B cell (primary cell): ENCODE measurements around the gene SFSWAP. TPM values are rescaled to one million over a fixed set of nuclear protein-coding genes. Genes with fewer than 3 reads are reported as not detected.
A peak's percentile ranks its signal among the peaks of the same experiment; 100 is the strongest.

Source experiments
- ATAC-seq: fragments of 200-7000 bp; cut with Tn5 transposase; one replicate; pipeline ENCODE4 v1.10.0; 2021; ENCODE audit warnings: low read depth, mild to moderate bottlenecking, moderate number of reproducible peaks, moderate library complexity
- CTCF ChIA-PET: fragments of 350-600 bp; sonication (Branson Sonifier 250); formaldehyde crosslinking; loops from one replicate; lab custom pipeline; 2021; ENCODE audit warnings: antibody characterized with exemption, inconsistent platforms; lab: Charles Lee
- POLR2A ChIA-PET: fragments of 350-600 bp; sonication (Branson Sonifier 250); formaldehyde crosslinking; loops from one replicate; lab custom pipeline; 2021; ENCODE audit warnings: antibody characterized with exemption; lab: Charles Lee
- DNase-seq: peaks from one replicate; pipeline ENCODE4 v3.0.0; 2013
- H2AFZ ChIP-seq: 2 replicates; pipeline ENCODE4 v1.6.1; 2012; ENCODE audit warnings: mild to moderate bottlenecking, low read depth, low read length; ENCODE audit not compliant: insufficient read depth, poor library complexity, severe bottlenecking
- H3K27ac ChIP-seq, 2 donors: 1 replicate in 1 of 2; 2 replicates in 1 of 2; pipeline ENCODE4 v1.5.1; 2012 to 2013; ENCODE audit warnings: low read length in 2 of 2, mild to moderate bottlenecking in 2 of 2, moderate library complexity in 1 of 2
- H3K27me3 ChIP-seq, 4 experiments: fragments of 200-600 bp in 1 of 4; sonication (generic) in 1 of 4; replicated peaks in 1 of 4; 1 replicate in 2 of 4; 2 replicates in 2 of 4; pipeline versions ENCODE4 v1.6.1 to v1.7.0; 2013 to 2016; ENCODE audit warnings: low read length in 3 of 4, mild to moderate bottlenecking in 2 of 4, mixed read lengths in 1 of 4, moderate library complexity in 1 of 4; ENCODE audit not compliant: insufficient read depth in 4 of 4, control insufficient read depth in 3 of 4; ENCODE audit errors: control extremely low read depth in 1 of 4
- H3K36me3 ChIP-seq, 2 experiments: replicated peaks in 1 of 2; 1 replicate in 1 of 2; 2 replicates in 1 of 2; pipeline versions ENCODE4 v1.6.1 to v1.7.1; 2013; ENCODE audit warnings: low read length in 1 of 2; ENCODE audit not compliant: insufficient read depth in 2 of 2, control insufficient read depth in 1 of 2; ENCODE audit errors: control extremely low read depth in 1 of 2, extremely low read depth in 1 of 2
- H3K4me1 ChIP-seq, 2 donors: fragments of 200-600 bp in 1 of 2; sonication (generic) in 1 of 2; 1 replicate in 1 of 2; 2 replicates in 1 of 2; pipeline versions ENCODE4 v1.5.1 to v1.6.1; 2013 to 2017; ENCODE audit warnings: low read length in 2 of 2; ENCODE audit not compliant: control insufficient read depth in 2 of 2, insufficient read depth in 2 of 2
- H3K4me2 ChIP-seq: replicated peaks from 2 replicates; pipeline ENCODE3; 2012; ENCODE audit warnings: mild to moderate bottlenecking, low read depth, low read length; ENCODE audit not compliant: poor library complexity, severe bottlenecking
- H3K4me3 ChIP-seq, 5 experiments: fragments of 200-600 bp in 1 of 5; sonication (generic) in 1 of 5; 1 replicate in 3 of 5; 2 replicates in 2 of 5; pipeline versions ENCODE4 v1.5.1 to v1.7.0; 2011 to 2016; ENCODE audit warnings: low read length in 4 of 5, mild to moderate bottlenecking in 4 of 5, low read depth in 2 of 5, control low read depth in 1 of 5, moderate library complexity in 1 of 5; ENCODE audit not compliant: insufficient read depth in 1 of 5; ENCODE audit errors: control extremely low read depth in 1 of 5, extremely low read depth in 1 of 5
- H3K79me2 ChIP-seq: fragments of 200-600 bp; sonication (generic); one replicate; pipeline ENCODE4 v1.6.0; 2016; ENCODE audit warnings: low read length; ENCODE audit not compliant: control insufficient read depth, insufficient read depth
- H3K9ac ChIP-seq: fragments of 200-600 bp; sonication (generic); 2 replicates; pipeline ENCODE4 v1.6.1; 2017; ENCODE audit warnings: mild to moderate bottlenecking, low read length, moderate library complexity
- H3K9me3 ChIP-seq, 3 donors: one replicate each; pipeline versions ENCODE4 v1.6.1 to v1.7.1; 2013; ENCODE audit warnings: low read length in 2 of 3; ENCODE audit not compliant: control insufficient read depth in 2 of 3, insufficient read depth in 1 of 3; ENCODE audit errors: control extremely low read depth in 1 of 3
- H4K20me1 ChIP-seq: 2 replicates; pipeline ENCODE4 v1.6.0; 2012; ENCODE audit warnings: mild to moderate bottlenecking, low read length; ENCODE audit not compliant: insufficient read depth, control insufficient read depth, poor library complexity, severe bottlenecking
- H3K27ac Mint-ChIP-seq: one replicate; pipeline ENCODE4 v1.8.0; 2021; ENCODE audit warnings: mixed read lengths
- H3K27me3 Mint-ChIP-seq: one replicate; pipeline ENCODE4 v1.8.0; 2021; ENCODE audit warnings: mixed read lengths
- H3K4me1 Mint-ChIP-seq: one replicate; pipeline ENCODE4 v1.8.0; 2021; ENCODE audit warnings: mixed read lengths
- H3K4me3 Mint-ChIP-seq: one replicate; pipeline ENCODE4 v1.8.0; 2021; ENCODE audit warnings: mixed read lengths
- H3K9me3 Mint-ChIP-seq: one replicate; pipeline ENCODE4 v1.8.0; 2022; ENCODE audit warnings: mixed read lengths; ENCODE audit not compliant: insufficient read depth
- CTCF ChIP-seq: fragments of 200-600 bp; IDR thresholded peaks from one replicate; pipeline ENCODE4 v1.8.0; 2022; ENCODE audit warnings: antibody characterized with exemption, mild to moderate bottlenecking
- EZH2 ChIP-seq: IDR thresholded peaks from 2 replicates; pipeline ENCODE4 v1.6.1; 2012; ENCODE audit warnings: borderline replicate concordance, low read depth, mild to moderate bottlenecking, moderate library complexity, low read length; ENCODE audit not compliant: insufficient read depth, poor library complexity, severe bottlenecking
- WGBS: methylation state at CpG from one replicate; pipeline ENCODE4 v1.1.5; 2013; ENCODE audit warnings: missing lambda C conversion rate; ENCODE audit not compliant: insufficient coverage; 5-methylcytosine and 5-hydroxymethylcytosine counted together
- intact Hi-C: fragments of 100-400 bp; cut with micrococcal nuclease; formaldehyde crosslinking; loops from one replicate; pipeline ENCODE4 v1.10.0; 2022
- polyA plus RNA-seq: library from polyadenylated mRNA; depleted of rRNA; stranded (reverse); fragments of >200 nt; gene quantifications from 2 replicates; pipeline ENCODE4 v1.2.3, GENCODE V29; 2012
- total RNA-seq, 2 donors: library from RNA; stranded (reverse); fragments of 120-200 nt in 1 of 2; gene quantifications; 1 replicate in 1 of 2; 2 replicates in 1 of 2; pipeline versions ENCODE4 v1.2.3 to v1.2.4, GENCODE V29; 2013 to 2022

SFSWAP gene
- total and polyA plus RNA-seq, 2 donors (not counting 1 experiment from before 2014, with no cell fraction given), result 69.3 to 122 TPM

DNA sequence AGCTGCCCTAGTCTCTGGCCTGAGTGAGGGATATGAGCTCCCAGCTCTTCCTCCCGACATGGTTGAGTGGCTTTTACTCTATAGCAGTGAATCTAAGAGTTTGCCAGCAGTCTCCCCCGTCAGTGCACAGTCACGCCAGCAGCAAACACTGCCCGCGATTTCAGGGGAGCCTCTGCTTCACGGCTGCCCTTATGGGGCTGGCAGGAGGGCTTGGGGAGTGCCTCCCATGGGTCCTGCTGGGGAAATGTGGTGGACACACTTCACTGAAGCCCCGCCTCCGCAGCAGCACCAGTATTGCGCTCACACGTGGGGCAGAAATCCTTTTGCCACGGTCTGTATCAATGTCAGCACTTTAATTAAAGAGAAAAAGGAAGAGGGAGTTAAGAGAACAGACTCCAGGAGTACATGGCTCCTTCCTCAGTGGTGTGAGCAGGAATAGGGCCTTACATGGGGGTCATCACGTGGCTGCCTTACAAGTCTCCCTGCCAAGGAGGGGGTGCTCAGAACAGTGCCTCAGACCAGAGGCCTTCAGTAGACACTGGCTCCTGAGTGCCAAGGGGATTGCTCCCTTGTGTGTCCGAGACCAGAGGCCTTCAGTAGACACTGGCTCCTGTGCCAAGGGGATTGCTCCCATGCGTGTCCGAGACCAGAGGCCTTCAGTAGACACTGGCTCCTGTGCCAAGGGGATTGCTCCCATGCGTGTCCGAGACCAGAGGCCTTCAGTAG is 55.7 kb downstream of the SFSWAP start:
- H3K27me3 ChIP-seq, result no peaks in the 10 kb centered on the region
- intact Hi-C loops, result loop anchor here (1.0 to 10.0 kb wide), 2 partner anchors 8 to 128 kb away; partner anchors contain the start of gene ULK1
- H3K4me1 Mint-ChIP-seq, result peaks cover 44% of the 10 kb centered on the region
- H3K4me3 Mint-ChIP-seq, result peak overlapping the region; percentile 49
- peak overlapping the region; percentile 63 for H3K4me2 ChIP-seq
- TF ChIP-seq EZH2 (no peak), CTCF (no peak)
- no peaks in the 10 kb centered on the region for H3K9me3 ChIP-seq
- peak overlapping the region in 1 of 5 experiments; percentile 6 for H3K4me3 ChIP-seq
- DNase-seq (peak; percentile 64), ATAC-seq (peak; percentile 98)
- CTCF ChIA-PET, result interaction anchor here (1.0 to 1.3 kb wide), 4 partner anchors 10 to 183 kb away, joined by 3 to 5 read pairs (median 3); partner anchors contain the start of gene EP400
- H3K79me2 ChIP-seq, result peaks cover 3% of the 10 kb centered on the region
- peak overlapping the region; percentile 90 for H3K27ac Mint-ChIP-seq
- H3K9me3 Mint-ChIP-seq, result no peaks in the 10 kb centered on the region
- no peaks in the 10 kb centered on the region for H3K27me3 Mint-ChIP-seq
- H3K36me3 ChIP-seq, result peaks cover 2 to 42% of the 10 kb centered on the region in 2 experiments
- H3K9ac ChIP-seq, result peak overlapping the region; percentile 40
- peaks cover 27 to 29% of the 10 kb centered on the region in 2 donors for H3K4me1 ChIP-seq
- H3K27ac ChIP-seq, result peak overlapping the region in 1 of 2 donors; percentile 48
- H2AFZ ChIP-seq, result no peak overlapping the region
- POLR2A ChIA-PET, result interaction anchor here (0.8 kb wide), 1 partner anchor 9 kb away, joined by 3 read pairs; no protein-coding TSS in a partner anchor
- WGBS, result 13% methylated on average over 11 of the region's 17 CpGs
- H4K20me1 ChIP-seq, result no peaks in the 10 kb centered on the region

GRCh38 chr12:131770120-131770519 is 59.2 kb downstream of the SFSWAP start:
- ChIA-PET CTCF (no interaction called here), POLR2A (no interaction called here)
- Mint-ChIP-seq H3K9me3 (no peaks in the 10 kb centered on the region), H3K4me3 (no peak overlapping the region), H3K4me1 (peaks cover 78% of the 10 kb centered on the region), H3K27me3 (no peaks in the 10 kb centered on the region), H3K27ac (no peak overlapping the region)
- ATAC-seq (no peak), DNase-seq (no peak)
- Histone ChIP-seq H3K27me3 (no peaks in the 10 kb centered on the region), H3K9ac (no peak overlapping the region), H3K9me3 (no peaks in the 10 kb centered on the region), H4K20me1 (no peaks in the 10 kb centered on the region), H3K4me1 (peaks cover 62% of the 10 kb centered on the region in 2 donors), H3K4me2 (peak overlapping the region; percentile 45), H3K36me3 (peaks cover 3 to 27% of the 10 kb centered on the region in 2 experiments), H3K79me2 (peaks cover 10% of the 10 kb centered on the region), H3K4me3 (no peak overlapping the region), H2AFZ (no peak overlapping the region), H3K27ac (no peak overlapping the region)
- intact Hi-C loops, result loop anchor here (5.0 to 10.0 kb wide), 3 partner anchors 58 to 177 kb away; partner anchors contain the start of genes EP400, PUS1 and SFSWAP
- no peak for TF ChIP-seq EZH2
- TF ChIP-seq CTCF, result no peak
- WGBS, result 96% methylated on average over 10 of the region's 12 CpGs
